HG03558 (cell line): ENCODE data around the gene DET1.
"Not testable (repeated sequence)": the region's sequence is repeated elsewhere in the genome, so short reads cannot be mapped to it uniquely, and the experiment has no call there.

Source experiments
- ATAC-seq: cut with Tn5 transposase; IDR thresholded peaks from one replicate; pipeline ENCODE4 v1.9.1; 2021; ENCODE audit warnings: moderate number of reproducible peaks; ENCODE audit not compliant: unreplicated experiment; ENCODE audit errors: extremely low read depth

The DET1 gene

GRCh38 chr15:88505721-88506120, 40.8 kb downstream of the DET1 start:
- no peak for ATAC-seq

- no peak for ATAC-seq
Observed at GRCh38 chr15:88504445-88504844, 42.0 kb downstream of the DET1 start.

GRCh38 chr15:88498996-88499395, 47.5 kb downstream of the DET1 start:
- no peak for ATAC-seq

- no peak for ATAC-seq
Observed at GRCh38 chr15:88497109-88497765, 49.2 kb downstream of the DET1 start.

GRCh38 chr15:88493844-88494243, 52.6 kb downstream of the DET1 start:
- ATAC-seq: no peak

- no peak for ATAC-seq
Observed at GRCh38 chr15:88491158-88491557, 55.3 kb downstream of the DET1 start.

GRCh38 chr15:88490036-88490435, 56.4 kb downstream of the DET1 start:
- ATAC-seq: no peak

- ATAC-seq: no peak
Observed at GRCh38 chr15:88489321-88489720, 57.2 kb downstream of the DET1 start.

GRCh38 chr15:88487796-88488523, 58.5 kb downstream of the DET1 start:
- no peak for ATAC-seq

GRCh38 chr15:88487178-88487795, 59.2 kb downstream of the DET1 start:
- ATAC-seq: no peak

GRCh38 chr15:88484682-88485331, 61.7 kb downstream of the DET1 start:
- no peak for ATAC-seq

- no peak for ATAC-seq
Observed at GRCh38 chr15:88482263-88482662, 64.2 kb downstream of the DET1 start.

GRCh38 chr15:88480981-88481380, 65.5 kb downstream of the DET1 start:
- no peak for ATAC-seq

- no peak for ATAC-seq
Observed at GRCh38 chr15:88479169-88479568, 67.3 kb downstream of the DET1 start.

GRCh38 chr15:88477904-88478303, 68.6 kb downstream of the DET1 start:
- no peak for ATAC-seq

- ATAC-seq: no peak
Observed at GRCh38 chr15:88477126-88477525, 69.4 kb downstream of the DET1 start.

GRCh38 chr15:88476635-88477060, 69.8 kb downstream of the DET1 start:
- no peak for ATAC-seq

- not testable (repeated sequence) for ATAC-seq
Observed at GRCh38 chr15:88473661-88474293, 72.7 kb downstream of the DET1 start.

GRCh38 chr15:88472225-88472624, 74.3 kb downstream of the DET1 start:
- ATAC-seq: no peak

GRCh38 chr15:88470625-88471372, 75.7 kb downstream of the DET1 start:
- ATAC-seq: no peak
